GM21526 (cell line): Measurements from ENCODE around the gene AREG.

Experiments used
- ATAC-seq: cut with Tn5 transposase; IDR thresholded peaks from one replicate; pipeline ENCODE4 v1.9.1; 2021; ENCODE audit warnings: moderate library complexity; ENCODE audit not compliant: unreplicated experiment, low FRiP score

Gene AREG

DNA sequence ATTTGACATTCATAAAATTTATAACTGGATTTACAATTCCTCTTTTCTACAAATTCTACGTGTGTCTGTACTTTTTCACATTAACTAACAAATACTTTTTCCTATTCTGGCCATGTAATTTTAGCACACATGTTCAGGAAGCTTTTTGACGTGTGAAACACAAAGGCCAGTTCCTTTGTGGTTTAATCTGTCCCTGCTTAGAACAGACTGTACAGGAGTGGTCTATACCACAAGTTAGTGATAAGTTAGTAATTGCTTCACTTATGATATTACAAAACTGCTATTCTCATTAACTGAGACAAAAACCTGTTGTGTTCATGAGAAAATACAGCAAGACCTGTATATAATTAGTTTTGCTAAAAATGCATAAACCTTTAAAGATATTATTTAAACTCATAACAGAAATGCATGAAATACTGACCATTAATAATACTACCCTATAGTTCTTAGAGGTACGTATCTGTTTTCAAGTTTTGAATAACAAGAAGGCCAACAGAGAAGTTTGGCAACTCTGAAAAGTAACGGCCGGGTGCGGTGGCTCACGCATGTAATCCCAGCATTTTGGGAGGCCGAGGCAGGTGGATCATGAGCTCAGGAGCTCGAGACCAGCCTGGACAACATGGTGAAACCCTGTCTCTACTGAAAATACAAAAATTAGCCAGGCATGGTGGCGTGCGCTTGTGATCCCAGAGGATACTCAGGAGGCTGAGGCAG, 13.7 kb upstream of the AREG start:
- ATAC-seq, result no peak

- ATAC-seq, result no peak
Measured at GRCh38 chr4:74433043-74433442, 11.9 kb upstream of the AREG start.

DNA sequence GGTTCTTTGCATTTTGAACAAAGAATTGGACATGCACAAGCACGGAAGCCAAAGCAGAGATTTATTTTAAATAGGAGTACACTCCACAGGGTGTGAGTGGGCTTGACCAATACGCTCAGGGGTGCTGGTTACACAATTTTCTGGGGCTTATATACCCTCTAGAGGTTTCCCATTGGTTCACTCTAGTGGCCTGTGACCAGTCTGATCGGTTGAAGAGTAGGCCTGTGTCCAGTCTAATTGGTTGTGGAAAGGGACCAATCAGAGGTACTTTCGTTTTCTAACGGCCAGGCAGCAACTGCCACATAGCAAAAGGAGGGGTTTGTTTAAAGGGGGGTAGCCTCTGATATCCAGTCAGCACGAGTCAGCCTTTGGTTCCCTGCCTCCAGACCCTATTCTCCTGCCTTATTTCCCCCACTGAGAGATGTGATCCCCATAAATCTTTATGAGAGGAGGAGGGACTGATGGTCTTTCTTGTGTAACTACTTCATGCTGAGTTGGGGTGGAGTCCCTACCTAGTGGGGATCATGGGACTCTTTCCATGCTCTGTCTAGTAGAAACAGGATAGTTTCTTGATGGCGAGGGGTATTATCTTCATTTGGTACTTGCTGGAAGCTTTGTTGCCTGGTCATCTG, 11.3 kb upstream of the AREG start:
- no peak for ATAC-seq

DNA sequence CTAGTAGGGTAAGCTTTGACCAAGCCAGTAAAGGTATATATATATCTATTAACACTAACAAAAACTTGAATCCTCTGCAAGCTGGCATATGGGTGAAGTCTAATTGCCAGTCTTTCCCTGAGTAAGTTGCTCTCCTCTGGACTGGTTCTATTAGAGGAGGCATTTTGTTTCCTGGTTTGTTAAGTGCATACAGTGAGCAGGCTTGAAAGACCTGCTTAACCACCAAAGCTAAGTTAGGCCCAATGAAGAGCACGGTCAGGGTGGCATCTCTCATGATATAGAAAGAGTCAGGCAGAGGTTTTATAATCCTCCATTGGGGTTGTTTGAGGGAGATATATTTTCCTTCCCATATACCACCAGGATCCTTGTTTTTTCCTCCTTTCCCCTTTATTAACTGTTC, 9.6 kb upstream of the AREG start:
- no peak for ATAC-seq

DNA sequence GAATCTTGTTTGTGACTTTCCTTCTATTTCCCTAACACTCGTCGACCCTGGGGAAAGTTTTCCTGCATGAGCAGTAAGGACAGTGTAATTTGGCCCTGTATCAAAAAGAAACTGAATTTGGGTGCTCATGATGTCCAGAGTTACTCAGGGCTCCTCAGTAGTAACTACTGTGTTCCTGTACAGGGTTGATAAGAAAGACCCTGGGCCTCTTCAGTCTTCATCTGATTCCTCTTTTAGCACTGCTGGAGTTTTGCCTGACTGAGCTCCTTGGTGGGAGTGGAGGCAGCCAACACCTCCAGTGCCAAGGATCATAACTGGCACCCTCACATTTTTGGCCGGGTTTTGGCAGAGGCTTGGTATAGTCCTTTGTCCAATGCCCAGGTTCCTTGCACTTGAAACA, 7.1 kb upstream of the AREG start:
- no peak for ATAC-seq

DNA sequence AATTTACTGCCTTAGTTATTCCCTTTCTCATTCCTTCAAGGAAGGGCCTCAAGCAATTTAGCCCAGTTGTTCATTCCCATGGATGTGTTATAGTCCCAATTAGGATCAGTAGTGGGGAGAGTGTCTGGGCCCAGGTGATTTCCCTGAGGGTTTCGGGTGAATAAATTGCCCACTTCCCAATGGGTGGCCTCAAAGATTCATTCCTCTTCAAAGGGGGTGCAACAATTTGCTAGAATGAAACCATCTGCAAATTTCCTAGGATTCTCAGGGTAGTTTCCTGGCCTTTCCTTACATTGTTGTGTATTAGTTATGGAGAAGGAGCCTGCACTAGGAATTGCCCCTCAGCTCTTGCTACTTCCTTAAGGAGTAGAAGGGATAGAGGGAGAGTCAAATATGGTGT, 6.3 kb upstream of the AREG start:
- ATAC-seq, result no peak

- no peak for ATAC-seq
Measured at GRCh38 chr4:74439952-74440351, 5.0 kb upstream of the AREG start.

GRCh38 chr4:74440356-74440755, 4.6 kb upstream of the AREG start:
- ATAC-seq, result no peak

DNA sequence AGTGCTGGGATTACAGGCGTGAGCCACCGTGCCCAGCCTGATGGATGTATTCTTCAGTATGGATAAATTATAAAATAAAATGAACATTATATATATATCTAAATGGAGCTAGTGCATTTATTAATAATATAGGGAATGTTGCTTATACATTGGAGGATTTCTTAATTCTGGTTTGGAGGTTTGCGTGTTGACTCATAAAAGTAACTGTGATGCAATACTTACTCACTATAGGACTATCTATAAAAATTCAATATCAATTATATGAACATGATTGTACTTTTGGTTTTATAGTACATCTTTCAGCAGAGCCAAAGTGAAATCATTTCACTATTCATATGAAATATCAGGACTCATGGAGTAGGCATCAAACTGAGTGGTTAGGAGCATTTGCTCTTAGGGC, 3.2 kb upstream of the AREG start:
- ATAC-seq, result no peak

- no peak for ATAC-seq
Measured at GRCh38 chr4:74446193-74446868, 1.4 kb downstream of the AREG start.

DNA sequence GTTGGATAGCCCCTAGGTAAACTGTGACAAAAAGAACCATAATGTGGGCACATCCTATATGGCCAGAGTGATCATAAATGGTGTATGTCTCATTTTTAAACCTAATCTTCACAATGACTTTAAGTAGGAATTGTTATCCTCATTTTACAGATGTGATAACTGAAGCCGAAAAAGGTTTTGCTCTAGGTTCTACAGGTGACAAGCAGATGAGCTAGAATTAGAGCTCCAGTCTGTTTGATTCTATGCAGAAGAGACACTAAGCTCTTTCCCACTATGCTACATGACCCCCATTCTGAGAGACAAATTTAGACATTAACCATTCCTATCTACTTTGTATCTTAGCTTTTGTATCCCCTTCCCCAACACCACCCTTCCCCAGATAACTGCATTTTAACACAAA, 2.0 kb downstream of the AREG start:
- no peak for ATAC-seq

GRCh38 chr4:74447636-74448233, 2.8 kb downstream of the AREG start:
- ATAC-seq, result no peak

GRCh38 chr4:74449571-74450297, 4.8 kb downstream of the AREG start:
- ATAC-seq, result no peak

- ATAC-seq, result no peak
Measured at GRCh38 chr4:74450298-74450683, 5.4 kb downstream of the AREG start.

DNA sequence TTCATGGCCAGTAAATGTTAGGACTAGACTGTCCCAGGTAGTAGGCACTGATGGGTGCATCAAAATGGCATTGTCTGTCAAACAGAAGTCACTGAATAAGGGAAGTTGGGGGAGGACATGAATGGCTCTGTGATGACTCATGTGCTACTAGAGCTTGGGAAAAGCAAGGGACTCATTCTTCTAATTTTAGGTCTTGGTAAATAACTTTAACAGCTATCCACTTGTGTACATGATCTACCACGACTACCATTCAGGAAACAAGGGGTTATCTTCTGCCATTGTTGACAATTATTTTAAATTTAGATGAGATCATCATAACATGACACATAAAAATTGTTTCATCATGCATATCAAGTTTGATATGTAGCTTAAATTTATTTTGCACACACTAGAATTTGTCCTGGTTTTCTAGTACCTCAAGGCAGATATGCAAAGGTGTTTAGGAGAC, 6.3 kb downstream of the AREG start:
- ATAC-seq, result no peak

DNA sequence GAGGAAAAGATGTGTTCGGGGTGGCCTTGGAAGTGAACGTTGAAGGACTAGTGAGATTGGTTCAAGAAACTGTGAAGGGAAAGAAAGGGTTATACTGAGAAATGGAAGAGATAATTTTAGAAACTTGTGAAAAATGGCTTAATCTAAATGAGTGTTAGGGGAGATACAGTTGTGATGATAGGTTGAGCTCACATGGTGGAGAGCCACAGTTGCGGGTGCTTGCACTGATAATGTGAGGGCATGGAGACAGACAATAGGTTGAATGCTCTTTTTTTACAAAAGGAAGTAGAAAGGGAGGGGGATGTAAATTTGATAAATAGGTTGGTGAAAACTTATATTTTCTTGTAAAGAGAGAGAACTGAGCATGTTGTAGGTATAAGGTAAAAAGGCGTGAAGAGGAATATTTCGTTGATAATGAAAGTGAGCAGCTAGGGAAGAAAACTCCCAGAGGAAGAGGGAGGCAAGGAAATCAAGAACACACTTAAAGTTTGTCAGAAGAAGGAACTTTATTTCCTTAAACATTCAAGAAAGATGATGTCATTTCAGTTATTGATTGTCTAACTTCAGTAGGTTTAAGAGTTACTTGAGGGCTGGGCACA, 8.2 kb downstream of the AREG start:
- ATAC-seq, result no peak

DNA sequence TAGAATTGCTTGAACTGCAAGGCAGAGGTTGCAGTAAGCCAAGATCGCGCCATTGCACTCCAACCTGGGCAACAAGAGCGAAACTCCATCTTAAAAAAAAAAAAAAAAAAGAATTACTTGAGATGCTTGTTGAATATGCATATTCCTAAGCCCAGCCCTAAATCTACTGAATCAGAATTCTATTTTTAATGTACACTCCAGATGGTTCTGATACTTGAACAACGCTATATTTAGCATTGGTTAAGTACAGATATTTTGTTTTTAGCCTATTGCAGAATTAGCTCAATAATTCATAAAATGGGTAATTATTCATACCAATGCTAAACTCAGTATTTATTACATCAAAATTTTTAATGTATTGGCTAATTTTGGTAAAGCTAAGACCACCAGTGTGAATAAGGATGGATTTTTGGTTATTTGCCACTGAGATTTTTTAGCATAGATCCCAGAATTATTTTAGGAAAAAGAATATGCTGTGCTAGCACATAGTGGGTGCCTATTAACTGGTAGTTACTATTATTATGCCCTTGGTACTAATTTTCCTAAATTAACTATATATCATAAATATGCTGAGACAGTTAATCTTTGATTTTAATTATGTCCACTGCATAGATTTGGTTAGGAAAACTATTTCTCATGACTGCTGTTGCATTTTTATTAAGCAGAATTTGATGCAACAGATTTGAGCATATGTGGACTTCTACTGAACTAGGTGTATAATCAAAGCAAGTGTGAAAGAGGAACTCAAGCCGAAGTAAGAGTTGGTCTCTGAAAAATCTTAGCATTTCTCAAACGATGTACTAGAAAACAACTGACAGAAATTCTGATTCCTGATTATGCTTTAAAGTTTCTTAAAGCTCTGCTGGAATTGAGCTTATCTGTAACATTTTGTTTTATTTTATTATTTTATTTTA, 9.2 kb downstream of the AREG start:
- no peak for ATAC-seq

- no peak for ATAC-seq
Measured at GRCh38 chr4:74455361-74456055, 10.6 kb downstream of the AREG start.
